Astrocyte (in vitro differentiated cells and primary cell): Measurements from ENCODE around the gene WDHD1. TPM values are rescaled to one million over a fixed set of nuclear protein-coding genes. Genes with fewer than 3 reads are reported as not detected.
"Not testable (repeated sequence)": the region's sequence is repeated elsewhere in the genome, so short reads cannot be mapped to it uniquely, and the experiment has no call there.

Experiments used
- DNase-seq: peaks from one replicate; pipeline ENCODE4 v3.0.0-alpha.2; 2010; ENCODE audit warnings: low read depth
- FAIRE-seq: peaks from 2 replicates; lab custom pipeline; 2011; peaks lifted over from hg19 to GRCh38; lab: Jason Lieb, UNC
- H2AFZ ChIP-seq: 2 replicates; pipeline ENCODE4 v1.6.0; 2012; ENCODE audit warnings: low read depth, low read length, inconsistent platforms
- H3K27ac ChIP-seq: 2 replicates; pipeline ENCODE4 v1.5.1; 2011; ENCODE audit warnings: low read depth, low read length, inconsistent platforms
- H3K27me3 ChIP-seq: 2 replicates; pipeline ENCODE4 v1.6.0; 2011; ENCODE audit warnings: low read length, inconsistent platforms; ENCODE audit not compliant: insufficient read depth
- H3K36me3 ChIP-seq: 2 replicates; pipeline ENCODE4 v1.5.1; 2011; ENCODE audit warnings: low read length, inconsistent platforms; ENCODE audit not compliant: insufficient read depth
- H3K4me1 ChIP-seq: 2 replicates; pipeline ENCODE4 v1.5.1; 2011; ENCODE audit warnings: low read length, inconsistent platforms; ENCODE audit not compliant: insufficient read depth
- H3K4me2 ChIP-seq: 2 replicates; pipeline ENCODE4 v1.6.0; 2012; ENCODE audit warnings: low read length, inconsistent platforms
- H3K4me3 ChIP-seq: 2 replicates; pipeline ENCODE4 v1.5.1; 2011; ENCODE audit warnings: low read depth, mild to moderate bottlenecking, low read length, inconsistent platforms; ENCODE audit not compliant: insufficient read depth
- H3K79me2 ChIP-seq: 2 replicates; pipeline ENCODE4 v1.6.0; 2012; ENCODE audit warnings: mild to moderate bottlenecking, low read length, inconsistent platforms; ENCODE audit not compliant: insufficient read depth
- H3K9ac ChIP-seq: 2 replicates; pipeline ENCODE4 v1.6.0; 2012; ENCODE audit warnings: mild to moderate bottlenecking, low read length, inconsistent platforms
- H3K9me3 ChIP-seq: 2 replicates; pipeline ENCODE4 v1.5.1; 2012; ENCODE audit warnings: low read depth, mild to moderate bottlenecking, low read length, inconsistent platforms; ENCODE audit not compliant: insufficient read depth
- H4K20me1 ChIP-seq: 2 replicates; pipeline ENCODE4 v1.6.0; 2012; ENCODE audit warnings: low read length, inconsistent platforms; ENCODE audit not compliant: insufficient read depth
- H3K27ac Mint-ChIP-seq: one replicate; pipeline ENCODE4 v1.8.0; 2021; ENCODE audit warnings: mild to moderate bottlenecking, mixed read lengths; ENCODE audit not compliant: unreplicated experiment
- H3K27me3 Mint-ChIP-seq: one replicate; pipeline ENCODE4 v1.8.0; 2021; ENCODE audit warnings: low read depth, mixed read lengths; ENCODE audit not compliant: unreplicated experiment
- H3K36me3 Mint-ChIP-seq: one replicate; pipeline ENCODE4 v1.8.0; 2021; ENCODE audit warnings: low read depth, mixed read lengths; ENCODE audit not compliant: unreplicated experiment
- H3K4me1 Mint-ChIP-seq: one replicate; pipeline ENCODE4 v1.8.0; 2021; ENCODE audit warnings: low read depth, mixed read lengths; ENCODE audit not compliant: unreplicated experiment
- H3K4me3 Mint-ChIP-seq: one replicate; pipeline ENCODE4 v1.8.0; 2021; ENCODE audit warnings: mild to moderate bottlenecking, moderate library complexity, mixed read lengths; ENCODE audit not compliant: unreplicated experiment
- H3K9me3 Mint-ChIP-seq: one replicate; pipeline ENCODE4 v1.8.0; 2021; ENCODE audit warnings: mild to moderate bottlenecking, mixed read lengths; ENCODE audit not compliant: unreplicated experiment
- EZH2 ChIP-seq: IDR thresholded peaks from 2 replicates; pipeline ENCODE4 v1.6.1; 2012; ENCODE audit warnings: mild to moderate bottlenecking, low read length, inconsistent platforms; ENCODE audit not compliant: insufficient read depth
- total RNA-seq: library from RNA; stranded (reverse); gene quantifications from 2 replicates; pipeline ENCODE4 v1.2.1, GENCODE V29; 2021
- TF ChIP-seq, protein P1 (sequence below): IDR thresholded peaks from 2 replicates; pipeline ENCODE4 v1.5.1; 2011; ENCODE audit warnings: low read depth, mild to moderate bottlenecking, inconsistent platforms, low read length, moderate library complexity; ENCODE audit not compliant: insufficient read depth

WDHD1 gene
- total RNA-seq, 1 donor from 2014 or later = 9.3 TPM

DNA sequence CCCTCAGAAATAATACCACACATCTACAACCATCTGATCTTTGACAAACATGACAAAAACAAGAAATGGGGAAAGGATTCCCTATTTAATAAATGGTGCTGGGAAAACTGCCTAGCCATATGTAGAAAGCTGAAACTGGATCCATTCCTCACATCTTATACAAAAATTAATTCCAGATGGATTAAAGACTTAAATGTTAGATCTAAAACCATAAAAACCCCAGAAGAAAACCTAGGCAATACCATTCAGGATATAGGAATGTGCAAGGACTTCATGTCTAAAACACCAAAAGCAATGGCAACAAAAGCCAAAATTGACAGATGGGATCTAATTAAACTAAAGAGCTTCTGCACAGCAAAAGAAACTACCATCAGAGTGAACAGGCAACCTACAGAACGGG lies 74.1 kb downstream of the WDHD1 start:
- FAIRE-seq = not testable (repeated sequence)

DNA sequence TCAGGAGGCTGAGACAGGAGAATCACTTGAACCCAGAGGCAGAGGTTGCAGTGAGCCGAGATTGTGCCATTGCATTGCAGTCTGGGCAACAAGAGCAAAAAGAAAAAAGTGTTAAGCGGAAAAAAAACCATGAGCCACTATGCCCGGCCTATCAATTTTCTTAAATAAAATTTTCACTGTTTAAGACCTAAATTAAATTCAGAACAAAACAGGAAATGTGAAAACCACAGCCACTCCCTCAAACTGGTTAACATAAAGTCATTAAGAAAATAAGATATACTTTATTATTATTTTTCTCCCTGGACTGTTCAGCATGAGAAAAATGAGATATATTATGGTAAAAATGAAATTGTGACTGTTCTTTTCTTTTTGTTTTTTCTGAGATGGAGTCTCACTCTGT lies 79.7 kb downstream of the WDHD1 start:
- Histone ChIP-seq H4K20me1 (no peaks in the 10 kb centered on the region), H2AFZ (no peak overlapping the region), H3K9me3 (no peaks in the 10 kb centered on the region), H3K9ac (no peak overlapping the region), H3K4me3 (no peak overlapping the region), H3K27me3 (no peaks in the 10 kb centered on the region), H3K4me1 (no peaks in the 10 kb centered on the region), H3K27ac (no peak overlapping the region), H3K36me3 (peaks cover 3% of the 10 kb centered on the region), H3K79me2 (no peaks in the 10 kb centered on the region), H3K4me2 (no peak overlapping the region)
- no peak for FAIRE-seq
- Mint-ChIP-seq H3K4me1 (no peaks in the 10 kb centered on the region), H3K36me3 (no peaks in the 10 kb centered on the region), H3K27ac (no peak overlapping the region), H3K9me3 (peaks cover 17% of the 10 kb centered on the region), H3K4me3 (no peak overlapping the region), H3K27me3 (no peaks in the 10 kb centered on the region)
- no peak for DNase-seq
- TF ChIP-seq EZH2 = no peak
- TF ChIP-seq, protein P1, sequence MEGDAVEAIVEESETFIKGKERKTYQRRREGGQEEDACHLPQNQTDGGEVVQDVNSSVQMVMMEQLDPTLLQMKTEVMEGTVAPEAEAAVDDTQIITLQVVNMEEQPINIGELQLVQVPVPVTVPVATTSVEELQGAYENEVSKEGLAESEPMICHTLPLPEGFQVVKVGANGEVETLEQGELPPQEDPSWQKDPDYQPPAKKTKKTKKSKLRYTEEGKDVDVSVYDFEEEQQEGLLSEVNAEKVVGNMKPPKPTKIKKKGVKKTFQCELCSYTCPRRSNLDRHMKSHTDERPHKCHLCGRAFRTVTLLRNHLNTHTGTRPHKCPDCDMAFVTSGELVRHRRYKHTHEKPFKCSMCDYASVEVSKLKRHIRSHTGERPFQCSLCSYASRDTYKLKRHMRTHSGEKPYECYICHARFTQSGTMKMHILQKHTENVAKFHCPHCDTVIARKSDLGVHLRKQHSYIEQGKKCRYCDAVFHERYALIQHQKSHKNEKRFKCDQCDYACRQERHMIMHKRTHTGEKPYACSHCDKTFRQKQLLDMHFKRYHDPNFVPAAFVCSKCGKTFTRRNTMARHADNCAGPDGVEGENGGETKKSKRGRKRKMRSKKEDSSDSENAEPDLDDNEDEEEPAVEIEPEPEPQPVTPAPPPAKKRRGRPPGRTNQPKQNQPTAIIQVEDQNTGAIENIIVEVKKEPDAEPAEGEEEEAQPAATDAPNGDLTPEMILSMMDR = no peak

More for the DNA sequence above, 74.1 kb downstream of the WDHD1 start:
- not testable (repeated sequence) for H3K9ac ChIP-seq, H3K4me2 ChIP-seq, H3K36me3 ChIP-seq, H3K4me1 ChIP-seq, H4K20me1 ChIP-seq, H3K27me3 ChIP-seq, H3K4me3 Mint-ChIP-seq, H3K79me2 ChIP-seq, H3K27ac ChIP-seq, H3K9me3 ChIP-seq, H3K27me3 Mint-ChIP-seq, DNase-seq, H3K4me3 ChIP-seq, H3K4me1 Mint-ChIP-seq, H3K36me3 Mint-ChIP-seq, H3K27ac Mint-ChIP-seq, H2AFZ ChIP-seq
- H3K9me3 Mint-ChIP-seq = peaks cover 17% of the 10 kb centered on the region

DNA sequence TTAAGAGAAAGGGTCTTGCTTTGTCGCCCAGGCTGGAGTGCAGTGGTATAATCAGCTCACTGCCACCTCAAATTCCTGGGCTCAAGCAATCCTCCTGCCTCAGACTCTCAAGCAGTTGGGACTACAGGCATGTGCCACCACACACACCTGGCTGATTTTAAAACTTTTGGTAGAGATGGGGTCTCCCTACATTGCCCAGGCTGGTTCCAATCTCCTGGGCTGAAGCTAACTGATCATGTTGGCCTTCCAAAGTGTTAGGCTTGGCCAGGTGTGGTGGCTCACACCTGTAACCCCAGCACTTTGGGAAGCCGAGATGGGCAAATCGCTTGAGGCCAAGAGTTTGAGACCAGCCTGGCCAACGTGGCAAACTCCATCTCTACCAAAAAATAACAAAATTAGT lies 80.4 kb downstream of the WDHD1 start:
- Histone ChIP-seq H3K36me3 (peaks cover 3% of the 10 kb centered on the region), H3K27me3 (no peaks in the 10 kb centered on the region), H3K4me1 (no peaks in the 10 kb centered on the region), H2AFZ (no peak overlapping the region), H3K4me3 (no peak overlapping the region), H3K27ac (no peak overlapping the region), H3K79me2 (no peaks in the 10 kb centered on the region), H4K20me1 (no peaks in the 10 kb centered on the region), H3K4me2 (no peak overlapping the region), H3K9ac (no peak overlapping the region), H3K9me3 (no peaks in the 10 kb centered on the region)
- Mint-ChIP-seq H3K9me3 (peaks cover 17% of the 10 kb centered on the region), H3K4me3 (no peak overlapping the region), H3K36me3 (no peaks in the 10 kb centered on the region), H3K27ac (no peak overlapping the region), H3K27me3 (no peaks in the 10 kb centered on the region), H3K4me1 (no peaks in the 10 kb centered on the region)
- FAIRE-seq = no peak
- no peak for DNase-seq
- TF ChIP-seq EZH2 = no peak
- TF ChIP-seq, protein P1 = no peak
